Trophoblast cell (in vitro differentiated cells and primary cell): ENCODE results near the gene METAP1D.
A peak's percentile ranks its signal among the peaks of the same experiment; 100 is the strongest.

Experiments
- DNase-seq, 2 donors: peaks; one replicate each; pipeline ENCODE4 v3.0.0-alpha.2; 2016
- H2AFZ ChIP-seq: 2 replicates; pipeline ENCODE4 v1.6.1; 2013; ENCODE audit warnings: low read length, moderate library complexity, mild to moderate bottlenecking; ENCODE audit not compliant: insufficient read depth, poor library complexity
- H2AK5ac ChIP-seq: 2 replicates; pipeline ENCODE4 v1.6.1; 2013; ENCODE audit warnings: mild to moderate bottlenecking, low read length
- H2BK120ac ChIP-seq: 2 replicates; pipeline ENCODE4 v1.6.1; 2013; ENCODE audit warnings: low read length, mild to moderate bottlenecking, moderate library complexity; ENCODE audit not compliant: insufficient read depth, poor library complexity
- H2BK12ac ChIP-seq: 2 replicates; pipeline ENCODE4 v1.6.1; 2013; ENCODE audit warnings: mild to moderate bottlenecking, low read length, moderate library complexity
- H2BK5ac ChIP-seq: 2 replicates; pipeline ENCODE4 v1.6.1; 2013; ENCODE audit warnings: low read length, low read depth, moderate library complexity, mild to moderate bottlenecking; ENCODE audit not compliant: poor library complexity
- H3K14ac ChIP-seq: 2 replicates; pipeline ENCODE4 v1.6.1; 2013; ENCODE audit warnings: mild to moderate bottlenecking, low read length
- H3K18ac ChIP-seq: 2 replicates; pipeline ENCODE4 v1.6.1; 2013; ENCODE audit warnings: mild to moderate bottlenecking, low read length
- H3K23ac ChIP-seq: 2 replicates; pipeline ENCODE4 v1.6.1; 2013; ENCODE audit warnings: low read length
- H3K27ac ChIP-seq: 2 replicates; pipeline ENCODE4 v1.5.1; 2013; ENCODE audit warnings: low read depth, mild to moderate bottlenecking, inconsistent platforms, low read length, moderate library complexity
- H3K27me3 ChIP-seq: 2 replicates; pipeline ENCODE4 v1.6.1; 2013; ENCODE audit warnings: inconsistent platforms, mild to moderate bottlenecking, low read length, moderate library complexity; ENCODE audit not compliant: insufficient read depth
- H3K36me3 ChIP-seq, 2 experiments: 1 replicate in 1 of 2; 2 replicates in 1 of 2; pipeline ENCODE4 v1.6.1; 2013; ENCODE audit warnings: low read length in 2 of 2, mild to moderate bottlenecking in 2 of 2, moderate library complexity in 1 of 2; ENCODE audit not compliant: insufficient read depth in 2 of 2, control insufficient read depth in 1 of 2
- H3K4ac ChIP-seq: 2 replicates; pipeline ENCODE4 v1.6.1; 2013; ENCODE audit warnings: low read depth, mild to moderate bottlenecking, low read length, moderate library complexity
- H3K4me1 ChIP-seq, 2 experiments: 1 replicate in 1 of 2; 2 replicates in 1 of 2; pipeline ENCODE4 v1.6.1; 2013; ENCODE audit warnings: low read length in 2 of 2, mild to moderate bottlenecking in 2 of 2, moderate library complexity in 1 of 2; ENCODE audit not compliant: insufficient read depth in 2 of 2, control insufficient read depth in 1 of 2
- H3K4me2 ChIP-seq: 2 replicates; pipeline ENCODE4 v1.6.1; 2013; ENCODE audit warnings: inconsistent platforms, mild to moderate bottlenecking, low read length, moderate library complexity
- H3K4me3 ChIP-seq: 2 replicates; pipeline ENCODE4 v1.5.1; 2013; ENCODE audit warnings: mild to moderate bottlenecking, low read depth, low read length, inconsistent platforms
- H3K79me1 ChIP-seq: one replicate; pipeline ENCODE4 v1.6.1; 2013; ENCODE audit warnings: low read length
- H3K79me2 ChIP-seq: 2 replicates; pipeline ENCODE4 v1.6.1; 2013; ENCODE audit warnings: low read length, mild to moderate bottlenecking; ENCODE audit not compliant: control insufficient read depth, insufficient read depth, poor library complexity
- H3K9ac ChIP-seq: 2 replicates; pipeline ENCODE4 v1.6.1; 2013; ENCODE audit warnings: mild to moderate bottlenecking, low read length
- H3K9me3 ChIP-seq: 2 replicates; pipeline ENCODE4 v1.6.1; 2013; ENCODE audit warnings: low read depth, mild to moderate bottlenecking, control low read depth, inconsistent platforms, low read length; ENCODE audit not compliant: insufficient read depth
- H4K12ac ChIP-seq: 2 replicates; pipeline ENCODE4 v1.6.1; 2013; ENCODE audit warnings: low read depth, mild to moderate bottlenecking, low read length, moderate library complexity
- H4K8ac ChIP-seq: 2 replicates; pipeline ENCODE4 v1.6.1; 2013; ENCODE audit warnings: low read depth, mild to moderate bottlenecking, low read length, moderate library complexity
- H4K91ac ChIP-seq: one replicate; pipeline ENCODE4 v1.6.1; 2013; ENCODE audit warnings: low read depth, mild to moderate bottlenecking, low read length, moderate library complexity
- WGBS: extraction: QIAGEN DNeasy Blood & Tissue Kit; methylation state at CpG from one replicate; pipeline ENCODE4 v1.1.7; 2013; ENCODE audit warnings: missing lambda C conversion rate; ENCODE audit not compliant: insufficient read length, insufficient coverage; ENCODE audit errors: extremely low coverage; 5-methylcytosine and 5-hydroxymethylcytosine counted together

METAP1D gene

DNA sequence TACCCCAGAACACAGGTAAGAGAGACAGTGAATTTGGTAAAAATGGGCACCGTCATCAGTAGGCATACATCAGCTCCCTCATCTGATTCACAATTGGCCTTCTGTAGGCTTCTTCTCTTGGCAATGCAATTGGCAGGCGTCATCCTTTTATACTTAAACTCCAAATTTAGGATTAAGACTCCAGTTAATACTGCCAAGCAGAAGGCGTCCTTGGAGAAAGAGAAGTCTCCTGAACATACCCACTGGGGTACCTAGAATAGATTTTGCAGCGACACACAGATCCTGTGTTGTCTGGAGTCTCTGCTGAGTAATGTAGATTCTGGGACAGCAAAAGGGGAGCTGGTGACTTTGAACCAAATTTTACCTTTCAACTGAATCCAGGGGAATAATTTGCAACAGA, 592 bp upstream of the METAP1D start:
- Histone ChIP-seq H2AFZ (no peak overlapping the region), H4K12ac (no peak overlapping the region), H2AK5ac (no peak overlapping the region), H3K27me3 (no peaks in the 10 kb centered on the region), H2BK5ac (no peak overlapping the region), H3K79me2 (no peaks in the 10 kb centered on the region), H3K9me3 (no peaks in the 10 kb centered on the region), H3K9ac (peak overlapping the region; percentile 2), H3K18ac (no peak overlapping the region), H3K79me1 (peaks cover 2% of the 10 kb centered on the region), H4K8ac (no peak overlapping the region), H3K36me3 (no peaks in the 10 kb centered on the region), H2BK12ac (no peak overlapping the region), H2BK120ac (no peak overlapping the region), H3K27ac (no peak overlapping the region), H4K91ac (no peak overlapping the region), H3K23ac (no peak overlapping the region), H3K4me3 (no peak overlapping the region), H3K4me1 (no peaks in the 10 kb centered on the region), H3K4me2 (peak overlapping the region; percentile 98), H3K4ac (no peak overlapping the region), H3K14ac (no peak overlapping the region)
- no peak for DNase-seq
- WGBS: no CpG with 5 or more reads among the region's 4 CpGs

GRCh38 chr2:172000696-172001361, 1.1 kb downstream of the METAP1D start:
- Histone ChIP-seq H3K79me1 (peaks cover 2% of the 10 kb centered on the region), H4K91ac (no peak overlapping the region), H2AFZ (no peak overlapping the region), H2AK5ac (no peak overlapping the region), H3K14ac (no peak overlapping the region), H3K4me3 (no peak overlapping the region), H4K8ac (no peak overlapping the region), H3K4me2 (no peak overlapping the region), H2BK12ac (no peak overlapping the region), H2BK5ac (no peak overlapping the region), H3K27ac (no peak overlapping the region), H3K36me3 (no peaks in the 10 kb centered on the region), H3K9ac (no peak overlapping the region), H3K4ac (no peak overlapping the region), H3K4me1 (no peaks in the 10 kb centered on the region), H3K27me3 (no peaks in the 10 kb centered on the region), H3K9me3 (no peaks in the 10 kb centered on the region), H3K79me2 (no peaks in the 10 kb centered on the region), H4K12ac (no peak overlapping the region), H2BK120ac (no peak overlapping the region), H3K18ac (no peak overlapping the region), H3K23ac (no peak overlapping the region)
- WGBS: no CpG with 5 or more reads among the region's 13 CpGs
- no peak for DNase-seq

GRCh38 chr2:172007372-172007771, 7.6 kb downstream of the METAP1D start:
- Histone ChIP-seq H3K18ac (no peak overlapping the region), H4K91ac (no peak overlapping the region), H2AK5ac (no peak overlapping the region), H3K79me1 (no peaks in the 10 kb centered on the region), H3K79me2 (no peaks in the 10 kb centered on the region), H3K9ac (no peak overlapping the region), H3K4me2 (no peak overlapping the region), H2AFZ (no peak overlapping the region), H3K27me3 (no peaks in the 10 kb centered on the region), H3K23ac (no peak overlapping the region), H3K4me3 (no peak overlapping the region), H3K9me3 (no peaks in the 10 kb centered on the region), H4K12ac (no peak overlapping the region), H2BK5ac (no peak overlapping the region), H2BK120ac (no peak overlapping the region), H3K27ac (no peak overlapping the region), H2BK12ac (no peak overlapping the region), H3K36me3 (no peaks in the 10 kb centered on the region), H3K14ac (no peak overlapping the region), H3K4me1 (peaks cover 2% of the 10 kb centered on the region in 2 experiments), H4K8ac (no peak overlapping the region), H3K4ac (no peak overlapping the region)
- no peak for DNase-seq
- WGBS: no CpG with 5 or more reads among the region's 1 CpG

DNA sequence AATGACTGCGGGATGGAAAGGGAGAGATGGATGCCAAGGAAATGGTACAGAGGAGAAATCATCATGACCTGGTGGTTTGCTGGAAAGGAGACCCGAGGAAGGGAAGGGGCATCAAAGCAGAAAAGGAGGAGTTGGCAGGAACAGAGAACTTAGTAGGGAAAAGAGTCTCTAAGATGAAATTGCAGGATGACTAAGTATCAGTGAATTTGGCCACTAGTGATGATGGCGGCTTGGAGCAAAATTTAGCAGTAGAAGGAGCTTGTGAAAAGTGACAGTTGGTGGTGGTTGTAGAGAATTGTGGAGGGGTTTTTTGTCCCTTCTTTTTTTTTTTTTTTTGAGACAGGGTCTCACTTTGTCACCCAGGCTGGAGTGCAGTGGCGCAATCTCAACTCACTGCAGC, 10.1 kb downstream of the METAP1D start:
- H3K4ac ChIP-seq: no peak overlapping the region
- H3K23ac ChIP-seq: no peak overlapping the region
- H2BK120ac ChIP-seq: no peak overlapping the region
- H3K14ac ChIP-seq: no peak overlapping the region
- H3K4me1 ChIP-seq: peaks cover 2% of the 10 kb centered on the region in 2 experiments
- H2BK5ac ChIP-seq: no peak overlapping the region
- H3K4me3 ChIP-seq: no peak overlapping the region
- no peak overlapping the region for H4K91ac ChIP-seq
- H2AK5ac ChIP-seq: no peak overlapping the region
- no CpG with 5 or more reads among the region's 4 CpGs for WGBS
- H3K79me1 ChIP-seq: no peaks in the 10 kb centered on the region
- no peak overlapping the region for H3K27ac ChIP-seq
- no peaks in the 10 kb centered on the region for H3K27me3 ChIP-seq
- H2BK12ac ChIP-seq: peak overlapping the region; percentile 46
- DNase-seq: no peak
- no peak overlapping the region for H3K9ac ChIP-seq
- no peak overlapping the region for H4K8ac ChIP-seq
- H3K79me2 ChIP-seq: no peaks in the 10 kb centered on the region
- H3K36me3 ChIP-seq: no peaks in the 10 kb centered on the region
- H3K18ac ChIP-seq: no peak overlapping the region
- H3K4me2 ChIP-seq: no peak overlapping the region
- H3K9me3 ChIP-seq: no peaks in the 10 kb centered on the region
- no peak overlapping the region for H2AFZ ChIP-seq
- H4K12ac ChIP-seq: no peak overlapping the region
